Tibial nerve (tissue), 4 donors: ENCODE results near the gene HABP2. TPM values are rescaled to one million over a fixed set of nuclear protein-coding genes. Genes with fewer than 3 reads are reported as not detected.

Experiments used
- DNase-seq, 2 donors: peaks; one replicate each; pipeline ENCODE4 v3.0.0-alpha.2; 2019; ENCODE audit warnings: low spot score in 2 of 2
- H3K27ac ChIP-seq, 4 donors: fragments of 200-600 bp; sonication (generic) in 3 of 4; one replicate each; pipeline ENCODE4 v1.5.1; 2017 to 2019; ENCODE audit warnings: mild to moderate bottlenecking in 1 of 4
- H3K27me3 ChIP-seq, 2 donors: fragments of 200-600 bp; sonication (generic) in 1 of 2; one replicate each; pipeline versions ENCODE4 v1.5.1 to v1.6.0; 2017 to 2019
- H3K36me3 ChIP-seq, 3 donors: fragments of 200-600 bp; sonication (generic); one replicate each; pipeline ENCODE4 v1.5.1; 2018 to 2019
- H3K4me1 ChIP-seq, 4 donors: fragments of 200-600 bp; sonication (generic) in 3 of 4; one replicate each; pipeline ENCODE4 v1.5.1; 2017 to 2019
- H3K4me3 ChIP-seq, 4 donors: fragments of 200-600 bp; sonication (generic) in 3 of 4; one replicate each; pipeline ENCODE4 v1.5.1; 2017 to 2019; ENCODE audit warnings: mild to moderate bottlenecking in 1 of 4, moderate library complexity in 1 of 4
- H3K9me3 ChIP-seq, 4 donors: fragments of 200-600 bp; sonication (generic) in 3 of 4; one replicate each; pipeline ENCODE4 v1.5.1; 2017 to 2019
- EP300 ChIP-seq, 2 donors: sonication (generic); formaldehyde crosslinking; IDR thresholded peaks; one replicate each; pipeline ENCODE4 v1.6.1; 2017; ENCODE audit warnings: antibody characterized with exemption in 2 of 2, mild to moderate bottlenecking in 1 of 2
- POLR2A ChIP-seq, 2 donors: fragments of 450-650 bp; IDR thresholded peaks; one replicate each; pipeline ENCODE4 v1.6.1; 2017; ENCODE audit warnings: antibody characterized with exemption in 2 of 2, mild to moderate bottlenecking in 2 of 2, moderate library complexity in 2 of 2
- WGBS, 2 donors: methylation state at CpG; one replicate each; pipeline ENCODE4 v1.1.5; 2018; 5-methylcytosine and 5-hydroxymethylcytosine counted together
- total RNA-seq, 4 donors: library from RNA; depleted of rRNA; stranded (reverse); fragments of >200 nt; gene quantifications; one replicate each; pipeline ENCODE4 v1.1.0, GENCODE V29; 2016
- TF ChIP-seq, protein P1 (sequence below), 5 experiments: fragments of 200-600 bp in 3 of 5; fragments of 450-650 bp in 2 of 5; sonication (generic) in 3 of 5; IDR thresholded peaks; one replicate each; pipeline ENCODE4 v1.5.1; 2016 to 2019; ENCODE audit warnings: antibody characterized with exemption in 5 of 5, mild to moderate bottlenecking in 3 of 5, moderate library complexity in 2 of 5

HABP2 gene
- total RNA-seq, 4 donors from 2014 or later: not detected

DNA sequence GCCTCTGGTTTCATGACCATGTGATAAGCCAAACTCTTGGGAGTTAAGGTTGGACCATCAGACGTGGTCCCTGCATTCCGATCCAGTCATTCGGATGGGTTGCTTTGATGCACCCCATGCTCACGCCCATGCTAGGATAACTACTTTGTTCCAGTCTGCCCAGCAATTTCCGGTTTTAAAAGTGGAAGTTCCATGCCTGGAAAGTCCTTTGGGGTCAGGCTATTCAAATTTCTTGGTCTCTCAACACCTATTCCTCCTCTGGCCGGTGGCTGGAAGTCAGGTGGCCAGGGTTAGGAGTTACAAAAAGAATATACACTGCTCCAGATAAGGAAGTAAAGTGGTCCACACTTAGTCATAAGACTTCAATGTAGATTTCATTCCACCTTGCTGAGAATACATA lies 37.7 kb upstream of the HABP2 start:
- H3K27me3 ChIP-seq: no peaks in the 10 kb centered on the region
- DNase-seq: no peak
- peaks cover 0 to 22% (median 3%) of the 10 kb centered on the region in 4 donors for H3K9me3 ChIP-seq
- no peak overlapping the region for H3K27ac ChIP-seq
- H3K4me1 ChIP-seq: no peaks in the 10 kb centered on the region
- WGBS, 2 donors: 67% methylated on average over 6 of the region's 6 CpGs
- no peak overlapping the region for H3K4me3 ChIP-seq
- TF ChIP-seq POLR2A (IDR thresholded peaks at IDR 0.05): no peak
- TF ChIP-seq, protein P1, sequence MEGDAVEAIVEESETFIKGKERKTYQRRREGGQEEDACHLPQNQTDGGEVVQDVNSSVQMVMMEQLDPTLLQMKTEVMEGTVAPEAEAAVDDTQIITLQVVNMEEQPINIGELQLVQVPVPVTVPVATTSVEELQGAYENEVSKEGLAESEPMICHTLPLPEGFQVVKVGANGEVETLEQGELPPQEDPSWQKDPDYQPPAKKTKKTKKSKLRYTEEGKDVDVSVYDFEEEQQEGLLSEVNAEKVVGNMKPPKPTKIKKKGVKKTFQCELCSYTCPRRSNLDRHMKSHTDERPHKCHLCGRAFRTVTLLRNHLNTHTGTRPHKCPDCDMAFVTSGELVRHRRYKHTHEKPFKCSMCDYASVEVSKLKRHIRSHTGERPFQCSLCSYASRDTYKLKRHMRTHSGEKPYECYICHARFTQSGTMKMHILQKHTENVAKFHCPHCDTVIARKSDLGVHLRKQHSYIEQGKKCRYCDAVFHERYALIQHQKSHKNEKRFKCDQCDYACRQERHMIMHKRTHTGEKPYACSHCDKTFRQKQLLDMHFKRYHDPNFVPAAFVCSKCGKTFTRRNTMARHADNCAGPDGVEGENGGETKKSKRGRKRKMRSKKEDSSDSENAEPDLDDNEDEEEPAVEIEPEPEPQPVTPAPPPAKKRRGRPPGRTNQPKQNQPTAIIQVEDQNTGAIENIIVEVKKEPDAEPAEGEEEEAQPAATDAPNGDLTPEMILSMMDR (IDR thresholded peaks at IDR 0.05): no peak
- TF ChIP-seq EP300 (IDR thresholded peaks at IDR 0.05): no peak
- H3K36me3 ChIP-seq: no peaks in the 10 kb centered on the region

DNA sequence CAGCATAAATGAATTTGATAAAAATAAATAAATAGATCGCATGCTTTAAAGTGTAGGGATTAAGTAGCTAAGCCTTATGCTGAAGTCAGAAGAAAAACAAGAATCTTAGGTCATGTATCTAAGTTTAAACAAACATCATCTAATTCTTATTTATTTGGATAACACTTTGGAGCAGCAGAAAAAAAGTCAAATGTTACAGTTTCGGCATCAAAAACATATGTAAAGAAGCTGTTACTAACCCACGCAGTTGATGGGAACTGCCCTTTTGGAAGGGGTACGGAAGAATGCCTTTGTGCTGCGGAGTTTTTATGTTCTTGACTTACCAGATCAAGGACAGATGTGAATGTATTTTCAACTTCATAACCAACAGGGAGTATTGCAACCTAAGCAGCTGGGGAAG lies 37.3 kb upstream of the HABP2 start:
- DNase-seq: no peak
- TF ChIP-seq EP300 (IDR thresholded peaks at IDR 0.05) (no peak), POLR2A (IDR thresholded peaks at IDR 0.05) (no peak)
- TF ChIP-seq, protein P1 (IDR thresholded peaks at IDR 0.05): no peak
- Histone ChIP-seq H3K36me3 (no peaks in the 10 kb centered on the region), H3K4me3 (no peak overlapping the region), H3K9me3 (peaks cover 0 to 19% (median 3%) of the 10 kb centered on the region in 4 donors), H3K27ac (no peak overlapping the region), H3K27me3 (no peaks in the 10 kb centered on the region), H3K4me1 (no peaks in the 10 kb centered on the region)
- WGBS, 2 donors: 50 to 56% methylated on average over 5 of the region's 5 CpGs

DNA sequence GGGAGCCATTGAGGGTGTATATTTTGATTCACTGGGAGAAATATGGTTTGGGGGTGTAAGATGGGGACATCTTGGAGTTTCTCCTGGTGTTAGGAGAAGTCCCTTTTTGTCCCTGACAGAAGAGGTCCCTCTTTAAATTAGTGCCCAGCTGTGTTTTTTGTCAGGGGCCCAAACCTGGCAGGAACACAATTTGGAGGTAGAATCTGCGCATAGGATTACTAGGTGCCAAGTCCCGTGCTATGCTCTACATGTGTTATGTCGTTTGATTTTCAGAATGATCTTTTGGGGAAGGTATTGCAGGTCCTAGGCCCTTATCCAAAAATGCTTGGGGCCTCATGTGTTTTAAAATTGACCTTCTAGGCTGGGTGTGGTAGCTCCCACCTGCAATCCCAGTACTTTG lies 36.8 kb upstream of the HABP2 start:
- H3K9me3 ChIP-seq: peaks cover 0 to 19% (median 3%) of the 10 kb centered on the region in 4 donors
- H3K4me3 ChIP-seq: no peak overlapping the region
- peaks cover 0 to 4% (median 0%) of the 10 kb centered on the region in 4 donors for H3K4me1 ChIP-seq
- H3K27ac ChIP-seq: no peak overlapping the region
- TF ChIP-seq, protein P1 (IDR thresholded peaks at IDR 0.05): no peak
- TF ChIP-seq EP300 (IDR thresholded peaks at IDR 0.05) (no peak), POLR2A (IDR thresholded peaks at IDR 0.05) (no peak)
- no peak for DNase-seq
- no peaks in the 10 kb centered on the region for H3K36me3 ChIP-seq
- H3K27me3 ChIP-seq: no peaks in the 10 kb centered on the region
- WGBS, 2 donors: 86 to 91% methylated on average over 3 of the region's 3 CpGs

DNA sequence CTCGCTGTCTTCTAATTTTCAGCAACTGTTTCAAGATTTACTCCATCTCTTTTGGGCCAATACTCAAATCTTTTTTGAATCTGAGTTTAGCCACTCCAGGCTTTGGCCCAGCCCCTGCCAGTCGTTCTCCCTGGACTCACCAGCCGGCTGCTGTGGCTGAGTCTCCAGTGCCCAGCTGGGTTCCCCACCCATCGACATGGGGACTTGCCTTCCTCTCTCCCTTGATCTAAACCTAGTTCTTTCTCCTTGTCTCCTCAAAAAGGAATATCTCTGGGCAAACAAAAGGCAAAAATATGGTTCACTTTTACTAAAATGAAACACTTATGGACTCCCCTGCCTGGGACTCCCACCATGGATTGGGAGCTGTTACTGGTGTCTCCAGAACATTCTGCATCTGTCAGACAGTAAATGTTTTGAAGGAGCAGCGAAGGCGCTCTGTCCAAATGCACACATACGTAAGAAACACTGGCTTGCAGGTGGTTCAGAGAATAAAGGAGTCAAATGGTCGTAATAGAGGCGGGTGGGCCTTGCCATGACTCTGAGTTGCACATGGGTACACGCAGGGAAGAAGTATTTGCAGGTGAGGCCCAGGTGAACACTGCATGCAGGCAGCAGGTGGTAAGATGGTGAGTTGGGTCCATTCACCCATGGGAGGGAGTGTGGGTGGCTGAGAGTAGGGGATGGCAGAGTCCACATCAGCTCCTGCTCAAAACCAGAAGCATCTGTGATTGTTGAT lies 35.5 kb upstream of the HABP2 start:
- Histone ChIP-seq H3K27ac (no peak overlapping the region), H3K9me3 (peaks cover 0 to 6% (median 0%) of the 10 kb centered on the region in 4 donors), H3K4me3 (no peak overlapping the region), H3K4me1 (peaks cover 0 to 8% (median 0%) of the 10 kb centered on the region in 4 donors), H3K27me3 (no peaks in the 10 kb centered on the region), H3K36me3 (no peaks in the 10 kb centered on the region)
- no peak for DNase-seq
- TF ChIP-seq, protein P1 (IDR thresholded peaks at IDR 0.05): no peak
- TF ChIP-seq POLR2A (IDR thresholded peaks at IDR 0.05) (no peak), EP300 (IDR thresholded peaks at IDR 0.05) (no peak)
- 84 to 94% methylated on average over 9 to 10 of the region's 10 CpGs for WGBS, 2 donors

DNA sequence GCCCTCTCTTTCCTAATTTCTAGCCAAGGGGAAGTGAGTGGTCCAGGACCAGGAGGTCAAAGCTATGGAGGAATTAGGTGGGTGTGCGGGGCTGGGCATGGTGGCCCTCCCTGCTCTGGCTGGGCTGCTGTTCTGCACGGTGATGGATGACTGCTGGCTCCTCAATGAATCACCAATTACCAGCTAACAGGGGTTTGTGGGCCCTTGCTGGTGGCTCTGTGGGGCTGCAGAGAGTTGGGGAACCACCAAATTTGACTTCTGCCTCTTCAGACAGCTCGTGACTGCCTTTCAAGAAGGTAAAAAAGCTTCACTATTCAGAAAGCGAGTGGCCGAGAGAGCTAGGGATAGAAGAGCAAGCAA lies 35.0 kb upstream of the HABP2 start:
- Histone ChIP-seq H3K9me3 (peaks cover 0 to under 1% (median 0%) of the 10 kb centered on the region in 4 donors), H3K36me3 (no peaks in the 10 kb centered on the region), H3K4me3 (no peak overlapping the region), H3K27me3 (no peaks in the 10 kb centered on the region), H3K4me1 (peaks cover 0 to 8% (median 0%) of the 10 kb centered on the region in 4 donors), H3K27ac (no peak overlapping the region)
- DNase-seq: no peak
- no peak for TF ChIP-seq POLR2A (IDR thresholded peaks at IDR 0.05)
- TF ChIP-seq, protein P1 (IDR thresholded peaks at IDR 0.05): no peak
- TF ChIP-seq EP300 (IDR thresholded peaks at IDR 0.05): no peak
- WGBS, 2 donors: 68 to 81% methylated on average over 5 of the region's 5 CpGs
